Central memory CD4-positive, alpha-beta T cell (primary cell): ENCODE data around the gene ZBTB7A.
A peak's percentile ranks its signal among the peaks of the same experiment; 100 is the strongest.

Experiments used
- DNase-seq: peaks from one replicate; pipeline ENCODE4 v3.0.0; 2022

The ZBTB7A gene

DNA sequence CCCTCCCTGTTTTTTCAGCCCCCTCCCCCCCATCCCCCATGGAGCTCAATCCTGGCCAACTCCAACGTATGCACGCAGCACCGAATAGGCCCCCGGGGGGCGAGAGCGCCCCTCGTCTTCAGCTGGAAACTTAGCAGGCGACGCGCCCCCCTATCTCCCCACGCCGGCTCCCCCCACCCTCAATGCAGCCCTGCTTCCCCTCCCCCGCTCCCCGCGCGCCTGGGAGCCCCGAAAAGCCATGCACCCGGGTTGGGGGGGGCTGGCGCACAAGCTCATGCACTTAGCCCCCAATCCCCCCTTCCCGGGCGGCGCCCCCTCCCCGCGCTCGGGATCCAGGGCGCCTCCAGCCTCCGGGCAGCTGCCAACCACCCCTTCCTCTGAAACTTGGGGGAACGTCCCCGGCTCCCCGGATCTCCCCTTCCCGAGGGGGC is 508 bp downstream of the ZBTB7A start:
- peak; percentile 50 for DNase-seq

DNA sequence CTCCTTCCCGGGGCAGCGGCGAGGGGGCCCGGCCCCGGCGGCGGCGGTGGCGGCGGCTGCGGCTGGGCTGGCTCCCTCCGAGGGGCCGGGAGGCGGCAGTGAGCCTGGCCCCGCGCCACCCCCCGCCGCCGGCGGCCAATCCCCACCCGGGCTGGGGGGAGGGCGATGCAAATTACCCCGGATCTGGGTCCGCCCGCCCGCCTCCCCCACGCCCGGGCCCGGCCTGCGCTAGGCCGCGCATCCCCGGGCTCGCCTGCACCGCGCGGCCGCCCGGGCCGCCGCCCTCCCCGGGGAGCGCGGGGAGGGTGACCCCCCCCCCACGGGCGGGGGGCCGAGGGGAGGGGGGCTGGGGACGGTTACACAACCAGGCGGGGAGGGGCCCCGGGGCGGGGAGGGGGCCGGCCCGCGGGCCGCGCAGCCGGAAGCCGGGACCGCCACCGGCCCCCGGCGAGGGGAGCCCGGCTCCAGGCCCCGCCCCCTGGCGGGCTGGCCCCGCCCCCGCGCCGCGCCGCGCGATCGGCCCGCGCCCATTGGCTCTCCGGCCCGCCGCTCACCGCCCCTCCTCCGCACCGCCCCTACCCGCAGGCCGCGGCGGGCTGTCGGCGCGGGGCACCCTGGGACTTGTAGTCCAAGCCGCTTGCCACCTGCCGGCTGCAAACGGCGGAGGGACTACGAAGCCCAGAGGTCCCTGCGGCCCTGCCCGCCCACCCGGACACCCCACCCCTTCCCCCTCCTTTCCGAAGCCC is 1.1 kb downstream of the ZBTB7A start:
- DNase-seq: peak; percentile 98

DNA sequence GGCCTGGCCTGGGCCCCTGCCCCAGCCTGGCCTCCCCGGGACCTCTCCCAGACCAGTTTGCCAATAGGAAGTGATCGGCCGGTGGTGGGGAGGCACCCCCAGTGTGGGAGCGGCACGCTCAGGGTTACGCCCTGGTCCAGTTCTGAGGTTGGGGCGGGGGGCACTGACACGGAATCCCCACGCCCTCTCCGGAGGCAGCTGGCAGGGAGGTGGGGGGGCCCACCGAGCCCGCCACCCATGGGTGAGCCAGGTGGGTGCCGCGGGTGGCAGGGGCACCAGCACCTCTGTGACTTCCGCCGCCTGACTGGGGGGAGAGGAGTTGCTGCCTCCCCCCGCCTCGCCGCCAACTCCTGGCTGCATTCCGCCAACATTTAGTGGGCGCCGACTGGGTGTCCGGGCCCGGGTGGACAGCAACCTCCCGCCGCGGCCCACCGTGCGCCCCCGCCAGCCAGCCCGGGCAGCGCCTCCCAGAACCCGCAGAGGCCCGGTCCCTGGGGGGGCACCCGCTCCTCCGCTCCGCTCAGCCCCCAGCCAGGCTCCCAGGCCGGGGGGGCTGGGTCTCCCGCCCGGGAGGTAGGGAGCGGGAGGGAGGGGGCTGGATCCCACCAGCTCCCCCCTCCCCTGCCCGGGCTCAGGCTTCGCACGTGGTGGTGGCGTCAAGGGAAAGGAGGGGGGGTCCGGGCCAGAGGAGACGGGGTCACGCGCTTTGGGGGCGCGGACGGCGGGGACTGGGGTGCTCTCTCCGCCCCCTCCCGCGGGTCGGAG is 2.0 kb downstream of the ZBTB7A start:
- DNase-seq: peak; percentile 45

DNA sequence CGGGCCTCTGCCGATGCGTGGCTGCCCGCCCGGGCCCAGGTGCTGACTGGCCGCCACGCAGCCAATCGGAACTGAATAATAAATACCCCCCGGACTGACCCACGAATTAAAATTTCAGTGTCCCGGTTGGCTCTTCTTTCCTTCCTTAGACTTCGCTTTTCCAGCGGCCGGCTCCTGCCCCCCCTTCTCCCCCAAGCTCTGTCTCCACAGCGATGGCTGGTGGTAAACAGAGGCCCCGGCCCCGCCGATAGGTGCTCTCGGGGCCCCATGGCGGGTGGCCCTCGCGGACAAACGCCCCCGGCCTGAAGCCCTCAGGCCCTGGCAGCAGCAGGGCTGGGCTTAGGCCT is 2.6 kb downstream of the ZBTB7A start:
- no peak for DNase-seq

DNA sequence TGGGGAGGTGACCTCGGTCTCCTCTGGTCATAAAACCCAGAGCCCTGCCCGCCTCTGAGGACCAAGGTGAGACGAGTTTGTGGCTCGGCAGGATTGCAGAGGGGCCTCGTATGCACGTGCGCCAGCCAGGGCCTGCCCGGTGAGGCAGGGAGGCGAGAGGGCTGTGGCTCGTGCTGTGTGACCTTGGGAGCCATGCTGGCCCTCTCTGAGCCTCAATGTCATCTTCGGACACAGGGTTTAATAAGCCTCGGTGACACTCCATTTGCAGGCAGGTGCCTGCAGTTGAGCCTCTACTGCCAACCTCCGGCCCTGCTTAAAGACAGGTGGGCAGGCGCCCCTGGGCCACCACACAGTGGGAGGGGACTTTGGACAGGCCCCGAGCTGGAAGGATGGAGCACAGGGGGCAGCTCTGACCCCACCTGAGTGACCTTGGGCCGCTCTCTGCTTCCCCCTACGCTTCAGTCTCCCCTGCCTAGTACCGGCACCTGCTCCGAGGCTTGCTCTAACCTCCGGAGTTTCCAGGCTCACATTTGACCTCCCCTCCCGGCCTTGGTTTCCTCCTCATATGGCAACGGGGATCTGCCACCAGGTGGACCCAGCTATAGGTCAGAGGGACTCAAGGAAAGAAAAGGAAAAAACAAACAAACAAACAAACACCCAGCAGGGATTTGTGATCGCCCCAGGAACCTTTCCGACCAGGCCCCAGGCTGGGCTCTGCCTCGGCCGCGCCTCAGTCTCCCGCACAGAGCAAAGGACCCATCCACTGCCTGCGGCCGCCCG is 3.1 kb downstream of the ZBTB7A start:
- no peak for DNase-seq

DNA sequence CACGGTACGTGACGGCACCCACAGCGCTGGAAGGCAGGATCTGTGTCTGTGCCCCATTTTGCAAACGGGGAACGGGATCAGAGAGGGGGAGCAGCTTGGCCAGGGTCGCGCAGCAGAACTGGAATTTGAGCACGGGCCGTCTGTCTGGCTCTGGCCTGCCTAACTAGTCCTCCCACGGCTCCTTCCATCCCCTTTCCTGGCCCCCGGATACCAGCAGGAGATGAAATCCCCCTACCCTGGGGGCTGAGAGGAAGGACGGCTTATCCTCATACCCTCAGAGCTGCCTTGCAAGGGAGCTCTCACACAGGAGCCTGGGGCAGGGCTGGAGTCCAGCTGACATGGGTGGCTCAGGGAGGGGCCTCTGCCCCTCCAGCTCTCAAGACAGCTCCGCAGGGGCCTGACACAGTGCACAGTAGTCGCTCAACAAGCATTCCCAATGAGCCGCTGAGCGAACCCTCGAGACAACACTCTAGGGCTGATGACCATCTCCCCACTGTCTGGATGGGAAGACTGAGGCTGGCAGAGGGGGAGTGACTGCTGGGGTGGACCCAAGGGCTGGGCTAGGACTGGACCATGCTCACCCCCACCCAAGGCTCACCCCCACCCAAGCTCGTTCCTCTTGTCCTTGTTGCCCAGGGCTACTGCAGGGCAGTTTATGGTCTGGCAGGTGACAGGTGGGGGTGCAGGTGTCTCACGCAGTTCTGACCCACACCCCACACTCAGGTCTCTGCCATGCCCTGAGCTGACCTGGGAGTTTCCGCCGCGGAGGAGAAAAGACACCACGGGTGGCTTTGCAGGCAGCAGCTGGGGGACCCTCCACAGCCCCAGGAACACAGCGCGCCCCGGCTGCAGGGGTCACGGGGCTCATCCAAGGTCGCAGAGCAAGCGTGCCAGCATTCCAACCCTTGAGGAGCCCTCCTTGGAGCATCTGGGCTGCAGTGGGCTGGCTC is 4.0 kb downstream of the ZBTB7A start:
- DNase-seq: no peak

DNA sequence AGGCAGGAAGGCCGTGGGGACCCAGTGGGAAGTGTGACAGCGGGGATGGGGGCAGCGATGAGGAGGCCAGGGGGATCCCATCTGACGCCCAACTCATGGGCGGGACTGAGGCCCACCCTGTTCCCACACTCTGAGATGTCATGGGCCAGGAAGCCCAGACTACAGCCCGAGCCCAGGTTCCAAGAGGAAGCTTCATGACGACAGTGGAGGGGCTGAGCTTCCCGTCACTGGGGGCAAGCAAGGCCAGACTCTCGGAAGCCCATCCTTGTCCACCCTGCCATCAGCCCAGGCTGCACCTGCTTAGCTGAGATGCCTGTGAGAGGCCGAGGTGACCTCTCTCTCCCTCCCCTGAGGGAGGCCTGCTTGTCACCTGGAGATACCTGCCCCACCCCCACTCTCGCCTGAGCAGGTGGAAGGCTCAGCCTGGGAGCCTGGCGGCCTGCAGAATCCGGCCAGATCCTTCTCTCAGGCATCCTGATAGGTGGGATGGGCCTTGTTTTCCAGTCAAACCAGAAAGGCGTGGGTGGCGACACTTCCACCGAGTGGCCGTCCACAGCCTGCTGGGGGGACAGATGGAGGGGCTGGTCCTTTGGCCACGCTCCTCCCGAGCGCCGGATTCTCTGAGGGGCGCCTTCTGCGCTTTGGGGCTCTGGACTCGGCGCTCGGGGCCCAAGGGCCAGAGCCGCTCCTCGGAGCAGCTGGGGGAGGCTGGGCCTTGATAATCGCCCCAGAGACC is 4.8 kb downstream of the ZBTB7A start:
- DNase-seq: no peak

DNA sequence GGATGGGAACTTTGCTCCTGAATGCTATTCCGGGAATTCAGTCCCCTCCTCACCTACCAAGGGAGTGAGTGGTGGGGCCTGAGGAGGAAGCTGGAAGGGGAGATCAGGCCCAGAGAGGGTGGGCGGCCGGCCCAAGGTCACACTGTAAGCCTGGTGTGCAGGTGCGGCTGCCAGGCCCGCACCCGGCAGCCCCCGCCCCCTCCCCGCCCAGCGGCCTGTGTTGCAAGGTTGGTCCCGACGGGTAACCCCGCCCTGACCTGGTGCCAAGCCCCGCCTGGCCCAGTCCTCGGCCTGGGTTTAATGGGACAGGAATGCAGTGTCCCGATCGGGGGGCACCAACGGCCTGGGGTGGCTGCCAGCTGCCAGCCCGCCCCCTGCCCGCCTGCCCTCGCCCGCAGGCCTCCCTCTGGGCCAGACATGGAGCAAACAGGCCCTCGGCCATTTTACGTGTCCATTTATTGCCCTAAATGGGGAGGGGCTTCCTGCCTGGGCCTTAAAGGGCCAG is 5.5 kb downstream of the ZBTB7A start:
- DNase-seq: peak; percentile 23

DNA sequence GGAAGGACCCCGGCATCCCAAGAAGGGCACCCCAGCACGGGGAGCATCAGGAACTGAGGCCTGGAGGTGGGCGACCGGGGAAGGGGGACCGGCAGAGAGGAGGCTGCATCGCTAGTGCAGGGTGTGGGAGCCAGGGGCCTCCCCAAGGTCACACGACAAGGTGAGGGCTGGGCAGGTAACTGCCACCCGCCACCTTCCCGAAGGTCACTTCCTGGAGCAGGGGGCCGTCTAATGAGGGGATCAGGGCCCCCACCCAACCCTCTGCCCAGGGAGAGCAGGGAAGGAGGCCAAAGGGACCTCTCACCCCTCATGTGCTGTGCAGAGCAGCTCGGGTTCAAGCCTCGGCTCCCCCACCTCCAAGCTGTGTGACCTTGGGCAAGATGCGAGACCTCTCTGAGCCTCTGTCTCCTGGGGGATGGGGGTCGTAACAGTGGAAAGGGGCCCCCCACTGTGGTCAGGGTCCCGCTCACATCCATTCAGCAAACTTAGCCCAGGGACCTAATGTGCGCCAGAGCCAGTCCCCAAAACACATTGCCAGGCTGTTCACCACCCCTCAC is 6.0 kb downstream of the ZBTB7A start:
- no peak for DNase-seq

DNA sequence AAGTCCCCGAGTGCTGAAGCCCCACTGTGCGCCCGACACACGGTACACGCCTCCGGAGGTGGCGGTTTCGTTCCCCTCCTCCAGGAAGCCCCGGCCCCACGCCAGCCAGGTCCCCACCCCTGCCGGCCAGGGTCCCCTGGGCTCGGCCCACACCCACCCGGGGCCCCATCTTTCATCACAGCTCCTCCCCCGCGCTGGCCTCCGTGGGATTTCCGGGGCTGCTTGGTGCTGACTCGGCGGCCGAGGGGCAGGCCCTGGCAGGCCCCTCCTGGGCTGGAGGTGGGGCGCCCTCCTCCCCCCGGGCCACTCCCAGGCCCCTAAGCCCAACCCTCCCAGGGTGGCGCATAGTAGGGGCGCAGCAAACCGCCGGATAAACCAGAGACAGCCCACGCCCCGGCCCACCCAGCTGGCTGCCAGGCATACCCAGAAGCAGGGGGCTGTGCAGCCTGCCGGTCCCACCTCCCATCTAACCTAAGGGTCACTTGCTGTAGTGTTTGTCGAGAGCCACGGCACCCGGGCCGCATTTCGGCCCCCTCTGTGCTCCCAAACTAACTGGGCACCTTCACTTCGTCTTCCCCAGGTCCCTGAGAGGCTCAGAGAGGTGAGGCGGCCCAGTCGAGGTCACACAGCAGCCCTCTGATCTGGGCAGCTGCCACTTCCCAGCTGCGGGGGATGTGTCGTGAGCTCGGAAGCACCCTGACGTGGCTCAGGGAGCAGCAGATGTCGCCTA is 6.6 kb downstream of the ZBTB7A start:
- peak; percentile 58 for DNase-seq

DNA sequence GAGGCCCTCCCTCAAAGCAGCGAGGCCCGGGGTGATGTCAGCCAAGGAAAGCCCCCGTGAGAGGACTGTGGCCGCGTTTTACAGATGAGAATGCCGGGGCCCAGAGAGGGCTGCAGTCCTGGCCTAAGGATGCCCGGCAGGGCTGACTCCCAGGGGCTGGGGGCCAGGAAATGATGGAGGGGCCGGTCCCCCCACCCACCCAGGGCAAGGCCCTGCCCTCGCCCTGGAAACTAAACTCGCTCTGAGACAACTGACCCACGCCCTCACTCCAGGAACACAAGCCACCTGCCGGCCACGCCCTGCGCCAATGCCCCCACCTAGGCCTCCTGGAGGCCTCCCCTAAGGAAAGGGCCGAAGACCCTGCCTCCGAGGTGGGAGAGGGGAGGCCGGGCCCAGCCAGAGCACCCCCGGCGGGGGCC is 7.2 kb downstream of the ZBTB7A start:
- no peak for DNase-seq

DNA sequence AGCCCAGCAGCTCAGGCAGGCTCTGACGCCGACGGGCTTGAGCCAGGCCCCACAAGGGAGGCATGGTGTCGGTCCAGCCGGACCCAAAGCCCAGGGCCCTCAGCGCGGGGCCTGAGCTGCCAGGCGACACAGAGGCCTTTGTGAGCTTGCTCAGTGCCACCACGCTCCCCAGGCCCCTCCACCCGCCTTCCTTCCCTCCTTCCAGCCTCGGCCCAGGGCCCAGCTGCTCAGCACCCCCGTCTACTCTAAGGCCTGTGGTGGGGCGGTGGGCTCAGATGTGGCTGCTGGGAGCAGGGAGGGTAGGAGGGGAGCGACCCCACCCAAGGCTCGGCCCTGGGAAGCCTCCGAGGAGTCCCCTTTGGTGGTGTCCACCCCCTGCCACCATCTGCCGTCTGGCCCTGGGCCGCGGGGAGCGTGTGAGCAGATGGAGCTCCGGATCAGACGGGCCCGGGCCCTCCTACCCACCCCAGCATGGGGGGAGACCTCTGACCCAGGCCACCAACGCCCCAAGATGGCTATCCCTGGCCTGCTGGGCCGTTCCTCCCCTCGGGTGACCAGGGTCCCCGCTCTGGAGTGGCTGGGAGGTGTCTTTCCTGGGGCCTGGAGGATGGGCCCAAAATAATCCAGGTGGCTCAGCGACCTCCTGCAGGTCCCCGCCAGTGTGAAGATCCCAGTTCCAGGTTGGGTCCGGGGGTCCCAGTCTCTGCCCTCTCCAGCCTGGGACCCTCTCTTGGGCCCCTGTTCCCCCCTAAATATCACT is 7.8 kb downstream of the ZBTB7A start:
- no peak for DNase-seq

DNA sequence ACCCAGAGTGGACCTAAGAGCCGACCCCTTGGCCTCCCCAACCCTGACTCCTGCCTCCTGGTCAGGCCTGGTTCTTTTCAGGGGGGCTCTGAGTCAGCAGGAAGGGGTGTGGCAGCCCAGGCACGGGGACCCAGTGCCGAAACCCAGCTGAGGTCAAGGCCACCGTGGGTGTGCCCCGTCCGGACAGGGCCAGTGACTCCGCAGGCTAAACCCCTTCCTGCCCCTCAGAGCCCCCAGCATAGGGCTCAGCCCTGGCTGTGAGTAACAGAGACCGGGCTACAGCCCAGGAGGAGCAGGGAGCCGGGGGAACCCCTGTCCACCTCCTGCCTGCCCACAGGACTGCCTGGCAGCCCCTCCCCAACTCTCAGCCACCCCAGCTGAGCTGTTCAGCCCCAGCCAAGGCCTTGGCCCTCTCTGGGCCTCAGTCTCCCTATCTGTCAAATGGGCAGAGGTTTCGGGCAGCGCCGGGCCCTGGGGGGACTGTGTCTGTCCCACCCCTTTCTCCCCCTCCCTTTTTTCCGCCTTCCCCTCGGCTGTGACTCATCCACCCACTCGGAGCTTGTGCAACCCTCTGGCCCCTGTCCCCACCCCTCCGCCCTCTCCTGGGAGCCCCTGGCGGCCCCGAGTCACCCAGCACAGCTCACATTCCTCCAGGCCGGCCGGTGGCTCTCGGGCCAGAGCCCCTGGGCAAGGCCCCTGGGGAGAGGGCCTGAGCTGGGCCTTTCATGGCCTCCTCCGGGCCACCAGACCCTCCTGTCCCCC is 8.6 kb downstream of the ZBTB7A start:
- no peak for DNase-seq

DNA sequence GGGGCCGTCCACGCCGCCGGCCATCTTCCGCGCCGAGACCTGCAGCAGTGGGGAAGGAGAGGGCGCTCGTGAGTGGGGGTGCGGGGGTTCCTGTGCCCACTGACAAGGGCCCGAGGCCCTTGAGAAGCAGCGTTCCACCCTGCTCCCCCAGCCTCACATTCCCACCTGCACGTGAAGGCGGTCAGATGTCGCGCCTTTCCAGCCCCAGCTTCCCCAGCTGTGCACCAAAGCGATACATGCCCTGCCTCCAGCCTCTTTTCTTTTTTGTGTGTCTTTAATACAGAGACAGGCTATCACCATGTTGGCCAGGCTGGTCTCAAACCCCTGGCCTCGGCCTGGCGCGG is 11.5 kb downstream of the ZBTB7A start:
- no peak for DNase-seq

DNA sequence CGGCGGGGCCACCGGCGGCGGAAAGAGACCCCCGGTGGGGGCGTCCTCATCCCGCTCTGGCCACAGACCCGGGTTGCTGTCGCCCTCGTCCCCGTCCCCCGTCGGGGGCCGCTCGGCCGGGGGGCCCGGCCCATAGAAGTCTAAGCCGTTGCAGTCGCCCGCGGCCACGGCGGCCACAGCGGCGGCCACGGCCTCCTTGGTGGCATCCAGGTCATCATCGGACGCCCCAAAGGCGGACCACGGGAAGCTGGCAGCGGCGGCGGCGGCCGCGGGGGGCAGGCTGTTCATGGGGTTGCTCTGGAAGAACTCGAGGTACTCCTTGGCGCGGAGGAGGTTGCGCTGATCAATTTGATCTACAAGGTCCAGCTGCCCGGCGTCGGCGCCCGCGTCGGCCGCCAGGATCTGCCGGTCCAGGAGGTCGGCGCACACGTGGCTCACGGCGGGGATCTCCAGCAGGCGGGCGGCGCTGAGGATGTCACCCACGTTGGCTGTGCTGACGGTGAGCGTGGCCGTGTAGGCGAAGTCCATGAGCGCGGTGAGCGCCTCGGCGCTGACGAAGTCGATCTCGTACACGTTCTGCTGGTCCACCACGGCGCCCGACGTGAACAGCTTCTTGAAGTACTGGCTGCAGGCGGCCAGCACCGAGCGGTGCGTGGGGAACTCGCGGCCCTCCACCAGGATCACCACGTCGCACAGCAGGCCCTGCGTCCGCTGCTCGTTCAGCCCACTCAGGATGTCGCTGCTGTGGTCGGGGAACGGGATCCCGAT is 12.1 kb downstream of the ZBTB7A start:
- DNase-seq: no peak

DNA sequence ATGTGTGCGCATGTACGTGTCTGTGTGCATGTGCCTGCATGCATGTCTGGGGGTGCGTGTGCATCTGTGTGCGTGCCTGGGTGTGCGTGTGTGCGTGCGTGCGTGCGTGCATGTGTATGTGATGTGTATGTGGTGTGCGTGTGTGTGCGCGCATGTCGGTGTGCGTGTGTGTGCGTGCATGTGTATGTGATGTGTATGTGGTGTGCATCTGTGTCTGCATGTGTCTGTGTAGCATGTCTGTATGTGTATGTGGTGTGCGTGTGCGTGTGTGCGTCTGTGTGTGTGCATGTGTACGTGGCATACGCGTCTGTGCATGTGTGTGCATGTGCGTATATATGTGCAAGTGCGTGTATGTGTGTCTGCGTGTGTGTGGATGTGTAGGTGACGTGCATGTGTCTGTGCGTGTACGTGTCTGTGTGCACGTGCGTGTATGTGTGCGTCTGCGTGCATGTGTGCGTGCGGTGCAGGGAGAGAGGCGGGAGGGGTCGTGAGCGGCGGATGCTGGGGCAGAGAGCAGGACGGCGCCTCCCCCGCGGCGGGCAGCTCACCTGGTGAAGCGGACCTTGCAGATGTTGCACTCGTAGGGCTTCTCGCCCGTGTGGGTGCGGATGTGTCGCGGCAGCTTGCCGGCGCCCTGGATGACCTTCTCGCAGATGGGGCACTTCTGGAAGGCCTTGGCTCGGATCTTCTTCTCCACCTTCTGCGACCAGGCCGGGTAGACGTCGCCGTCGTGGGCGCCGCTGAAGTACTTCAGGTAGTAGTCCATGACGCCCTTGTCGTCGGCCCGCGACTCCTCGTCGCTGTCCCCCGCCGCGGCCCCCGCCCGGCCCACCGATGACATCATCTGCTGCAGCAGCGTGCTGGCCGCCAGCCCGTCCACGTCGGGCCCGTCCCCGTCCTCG is 13.0 kb downstream of the ZBTB7A start:
- DNase-seq: no peak

DNA sequence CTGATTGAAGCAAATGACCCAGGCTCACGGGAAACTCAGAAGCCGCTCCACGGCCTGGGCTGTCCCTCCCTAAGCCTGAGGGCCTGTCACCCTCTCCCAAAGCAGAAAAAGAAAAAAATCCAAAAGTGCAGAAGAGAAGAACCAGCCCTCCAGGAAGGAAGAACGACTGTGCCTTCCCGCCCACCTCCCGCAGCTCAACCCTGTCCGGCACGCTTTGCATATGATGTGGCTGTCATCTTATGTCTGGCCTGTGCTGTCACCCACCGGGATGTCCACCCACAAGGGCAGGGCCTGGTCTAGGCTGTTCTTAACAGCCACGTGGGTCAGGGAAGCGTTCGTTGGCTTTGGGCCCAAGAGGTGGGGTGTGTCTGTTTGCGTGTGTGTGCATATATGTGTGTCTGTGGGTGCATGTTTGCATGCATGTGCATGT is 13.7 kb downstream of the ZBTB7A start:
- DNase-seq: no peak
